Bronchial epithelial cell (primary cell): Measurements from ENCODE around the gene TMSB10. TPM values are rescaled to one million over a fixed set of nuclear protein-coding genes. Genes with fewer than 3 reads are reported as not detected.

ENCODE experiments used
- DNase-seq: peaks from one replicate; pipeline ENCODE4 v3.0.0-alpha.2; 2010; ENCODE audit warnings: low read depth
- FAIRE-seq: peaks from 2 replicates; lab custom pipeline; 2011; peaks lifted over from hg19 to GRCh38; lab: Jason Lieb, UNC
- H3K27me3 ChIP-seq: 2 replicates; pipeline ENCODE4 v1.5.1; 2011; ENCODE audit warnings: low read length; ENCODE audit not compliant: control insufficient read depth, insufficient read depth
- H3K36me3 ChIP-seq: 2 replicates; pipeline ENCODE4 v1.5.1; 2011; ENCODE audit warnings: low read length; ENCODE audit not compliant: control insufficient read depth, insufficient read depth
- H3K4me3 ChIP-seq: 2 replicates; pipeline ENCODE4 v1.5.1; 2011; ENCODE audit warnings: mild to moderate bottlenecking, low read depth, low read length, control low read depth
- CTCF ChIP-seq: IDR thresholded peaks from 2 replicates; pipeline ENCODE4 v1.5.1; 2011; ENCODE audit warnings: mild to moderate bottlenecking, moderate library complexity, low read length, control low read depth, inconsistent platforms; ENCODE audit not compliant: insufficient read depth, severe bottlenecking
- total RNA-seq: library from RNA; depleted of rRNA; stranded (reverse); fragments of >200 nt; gene quantifications from 2 replicates; pipeline ENCODE4 v1.2.1, GENCODE V29; 2014

TMSB10 gene
- 8,033 and 11,022 TPM in 2 replicates for total RNA-seq

GRCh38 chr2:84905181-84906107 is at the start of gene TMSB10:
TSS of gene TMSB10 (plus strand) at chr2:84905656.
- Histone ChIP-seq H3K4me3 (peak within 1 kb of the TSS; percentile 88), H3K27me3 (no peaks in the 10 kb centered on the region), H3K36me3 (peaks cover 3% of the 10 kb centered on the region)
- FAIRE-seq (no peak), DNase-seq (peak; percentile 48)
- peak; percentile 24 for TF ChIP-seq CTCF

GRCh38 chr2:84855731-84856130 is 49.7 kb upstream of the TMSB10 start:
- H3K36me3 ChIP-seq = no peaks in the 10 kb centered on the region
- H3K4me3 ChIP-seq = no peak overlapping the region
- FAIRE-seq (no peak), DNase-seq (no peak)
- peaks cover 2% of the 10 kb centered on the region for H3K27me3 ChIP-seq
- TF ChIP-seq CTCF = no peak

- Histone ChIP-seq H3K4me3 (no peak overlapping the region), H3K27me3 (peaks cover 2% of the 10 kb centered on the region), H3K36me3 (no peaks in the 10 kb centered on the region)
- no peak for TF ChIP-seq CTCF
- DNase-seq = no peak
- no peak for FAIRE-seq
Observed at GRCh38 chr2:84856787-84857186, 48.7 kb upstream of the TMSB10 start.

- FAIRE-seq (no peak), DNase-seq (no peak)
- TF ChIP-seq CTCF = no peak
- Histone ChIP-seq H3K36me3 (no peaks in the 10 kb centered on the region), H3K4me3 (no peak overlapping the region), H3K27me3 (peaks cover 2% of the 10 kb centered on the region)
Observed at GRCh38 chr2:84857566-84857965, 47.9 kb upstream of the TMSB10 start.

- peaks cover 2% of the 10 kb centered on the region for H3K27me3 ChIP-seq
- H3K36me3 ChIP-seq = no peaks in the 10 kb centered on the region
- no peak for FAIRE-seq
- no peak overlapping the region for H3K4me3 ChIP-seq
- TF ChIP-seq CTCF = no peak
- DNase-seq = no peak
Observed at GRCh38 chr2:84858123-84858522, 47.3 kb upstream of the TMSB10 start.
